CD4-positive, alpha-beta memory T cell (primary cell): ENCODE results near the gene GADD45A. TPM values are rescaled to one million over a fixed set of nuclear protein-coding genes. Genes with fewer than 3 reads are reported as not detected.

Experiments used
- CTCF ChIA-PET: fragments of 350-600 bp; sonication (Branson Sonifier 250); formaldehyde crosslinking; loops from one replicate; lab custom pipeline; 2021; ENCODE audit warnings: inconsistent platforms; ENCODE audit not compliant: partially characterized antibody; lab: Charles Lee
- POLR2A ChIA-PET: fragments of 350-600 bp; sonication (Branson Sonifier 250); formaldehyde crosslinking; loops from one replicate; lab custom pipeline; 2021; ENCODE audit not compliant: partially characterized antibody; lab: Charles Lee
- DNase-seq, 5 donors: peaks; one replicate each; pipeline versions ENCODE4 v3.0.0 to v3.0.0-alpha.2; 2020 to 2022; ENCODE audit warnings: mixed read lengths in 1 of 5
- H3K27ac ChIP-seq: one replicate; pipeline ENCODE4 v1.7.0; 2013; ENCODE audit warnings: low read depth, low read length
- H3K27me3 ChIP-seq: 2 replicates; pipeline ENCODE4 v1.7.0; 2013; ENCODE audit warnings: mild to moderate bottlenecking, low read length, moderate library complexity; ENCODE audit not compliant: insufficient read depth
- H3K36me3 ChIP-seq: 2 replicates; pipeline ENCODE4 v1.7.0; 2013; ENCODE audit warnings: mild to moderate bottlenecking, low read length, moderate library complexity; ENCODE audit not compliant: insufficient read depth
- H3K4me1 ChIP-seq: 2 replicates; pipeline ENCODE4 v1.7.0; 2013; ENCODE audit warnings: mild to moderate bottlenecking, low read length, moderate library complexity; ENCODE audit not compliant: insufficient read depth
- H3K4me3 ChIP-seq, 2 donors: one replicate each; pipeline ENCODE4 v1.7.0; 2013; ENCODE audit warnings: low read length in 2 of 2, mild to moderate bottlenecking in 1 of 2
- H3K9me3 ChIP-seq, 2 donors: one replicate each; pipeline ENCODE4 v1.7.0; 2013; ENCODE audit warnings: low read length in 2 of 2, control low read depth in 1 of 2; ENCODE audit not compliant: control insufficient read depth in 1 of 2
- H3K27ac Mint-ChIP-seq, 7 donors: one replicate each; pipeline ENCODE4 v1.8.0; 2020 to 2021; ENCODE audit warnings: mixed read lengths in 7 of 7, mild to moderate bottlenecking in 6 of 7, inconsistent platforms in 3 of 7, moderate library complexity in 3 of 7
- H3K27me3 Mint-ChIP-seq, 2 donors: one replicate each; pipeline ENCODE4 v1.8.0; 2020 to 2021; ENCODE audit warnings: mixed read lengths in 2 of 2
- H3K36me3 Mint-ChIP-seq, 2 donors: one replicate each; pipeline ENCODE4 v1.8.0; 2020 to 2021; ENCODE audit warnings: mixed read lengths in 2 of 2, inconsistent platforms in 1 of 2, mild to moderate bottlenecking in 1 of 2
- H3K4me1 Mint-ChIP-seq, 4 donors: one replicate each; pipeline ENCODE4 v1.8.0; 2020 to 2021; ENCODE audit warnings: mixed read lengths in 4 of 4, mild to moderate bottlenecking in 1 of 4
- H3K4me3 Mint-ChIP-seq, 8 donors: one replicate each; pipeline ENCODE4 v1.8.0; 2020 to 2021; ENCODE audit warnings: mixed read lengths in 8 of 8, mild to moderate bottlenecking in 7 of 8, moderate library complexity in 6 of 8, inconsistent platforms in 3 of 8
- H3K9me3 Mint-ChIP-seq, 8 donors: one replicate each; pipeline ENCODE4 v1.8.0; 2020 to 2021; ENCODE audit warnings: mixed read lengths in 8 of 8, mild to moderate bottlenecking in 5 of 8, inconsistent platforms in 3 of 8, moderate library complexity in 1 of 8
- intact Hi-C: fragments of 100-400 bp; cut with micrococcal nuclease; formaldehyde crosslinking; loops from one replicate; pipeline ENCODE4 v1.15.1; 2023
- polyA plus RNA-seq, 2 donors: library from polyadenylated mRNA; unstranded; fragments of 300-500 nt; fragmentation: Illumina TruSeq; gene quantifications; one replicate each; pipeline ENCODE4 v1.2.3, GENCODE V29; 2021
- total RNA-seq, 2 experiments: library from RNA; stranded (reverse); gene quantifications; one replicate each; pipeline ENCODE4 v1.2.3, GENCODE V29; 2021

The GADD45A gene
- total and polyA plus RNA-seq, 4 experiments from 2014 or later, result 6.4 to 26.8 (median 23.3) TPM

DNA sequence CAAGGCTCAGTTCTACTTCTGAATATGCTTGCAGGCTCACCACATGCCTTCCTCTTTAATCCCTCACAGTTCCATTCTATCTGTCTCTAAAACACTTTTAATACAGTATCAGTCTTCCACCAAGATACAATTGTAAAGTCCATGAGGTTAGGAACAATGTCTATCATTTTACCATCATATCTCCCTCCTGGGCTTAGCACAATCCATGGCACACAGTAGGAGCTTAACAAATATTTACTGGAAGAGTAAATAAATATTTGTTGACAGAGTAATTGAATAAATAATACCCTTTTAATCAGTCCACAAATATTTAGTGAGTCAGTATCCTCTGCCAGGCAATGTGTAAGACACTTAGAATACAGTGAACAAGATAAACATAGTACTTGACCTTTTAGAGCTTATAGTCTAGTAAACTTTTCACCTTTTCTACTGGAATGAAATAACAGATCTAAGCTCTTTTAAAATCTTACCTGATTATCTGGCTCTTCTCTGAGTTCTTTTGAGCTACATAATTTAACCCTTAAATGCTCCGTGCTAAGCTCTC lies 12.7 kb upstream of the GADD45A start:
- Mint-ChIP-seq H3K4me1 (peaks cover 12 to 23% (median 16%) of the 10 kb centered on the region in 4 donors), H3K9me3 (peaks cover 0 to 2% (median 0%) of the 10 kb centered on the region in 8 donors), H3K36me3 (no peaks in the 10 kb centered on the region), H3K27ac (no peak overlapping the region), H3K4me3 (no peak overlapping the region), H3K27me3 (peaks cover 6 to 13% of the 10 kb centered on the region in 2 donors)
- Histone ChIP-seq H3K27ac (no peak overlapping the region), H3K9me3 (no peaks in the 10 kb centered on the region), H3K36me3 (no peaks in the 10 kb centered on the region), H3K27me3 (no peaks in the 10 kb centered on the region), H3K4me1 (peaks cover 22% of the 10 kb centered on the region), H3K4me3 (no peak overlapping the region)
- DNase-seq, result no peak
- intact Hi-C loops, result no loop called here
- POLR2A ChIA-PET, result interaction anchor here (5.7 kb wide), 1 partner anchor 13 kb away, joined by 49 read pairs; the partner anchor contains the start of gene GADD45A
- CTCF ChIA-PET, result interaction anchor here (1.9 kb wide), 1 partner anchor 88 kb away, joined by 8 read pairs; no protein-coding TSS in a partner anchor

DNA sequence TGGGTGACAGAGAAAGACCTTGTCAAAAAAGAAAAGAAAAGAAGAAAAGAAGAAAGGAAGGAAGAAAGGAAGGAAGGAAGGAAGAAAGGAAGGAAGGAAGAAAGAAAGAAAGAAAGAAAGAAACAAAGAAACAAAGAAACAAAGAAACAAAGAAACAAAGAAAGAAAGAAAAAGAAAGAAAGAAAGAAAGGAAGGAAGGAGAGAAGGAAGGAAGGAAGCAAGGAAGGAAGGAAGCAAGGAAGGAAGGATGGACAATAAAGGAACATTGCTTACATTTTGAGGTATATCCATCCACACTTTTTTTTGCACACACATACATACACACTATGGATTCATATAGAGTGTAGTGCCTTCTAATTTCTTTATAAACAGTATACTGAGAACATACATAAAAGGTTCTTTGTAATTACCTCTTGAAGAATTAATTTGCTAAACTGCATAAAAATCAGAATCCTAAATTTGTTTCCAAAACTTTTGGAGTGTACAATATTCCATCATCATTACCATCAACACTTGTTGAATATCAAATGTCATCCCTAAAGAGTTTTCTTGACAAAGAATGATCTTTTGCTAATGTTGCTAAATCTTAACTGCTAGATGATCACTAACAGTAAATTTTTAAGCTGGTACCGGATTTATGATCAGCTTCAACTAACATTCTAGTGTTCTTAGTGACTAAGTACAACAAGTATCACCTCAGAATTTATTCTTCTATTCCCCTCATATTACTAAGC lies 11.4 kb upstream of the GADD45A start:
- H3K27me3 ChIP-seq, result no peaks in the 10 kb centered on the region
- H3K4me1 Mint-ChIP-seq, result peaks cover 12 to 23% (median 16%) of the 10 kb centered on the region in 4 donors
- H3K27ac Mint-ChIP-seq, result peak overlapping the region; percentile 20 to 92 (median 61)
- H3K27me3 Mint-ChIP-seq, result peaks cover 6 to 10% of the 10 kb centered on the region in 2 donors
- ChIA-PET POLR2A (interaction anchor here (5.7 kb wide), 1 partner anchor 12 kb away, joined by 49 read pairs; the partner anchor contains the start of gene GADD45A), CTCF (interaction anchor here (0.6 to 1.9 kb wide), 7 partner anchors 11 to 739 kb away, joined by 3 to 8 read pairs (median 4); partner anchors contain the start of gene GADD45A)
- H3K27ac ChIP-seq, result no peak overlapping the region
- DNase-seq, result no peak
- H3K4me3 Mint-ChIP-seq, result peak overlapping the region in 2 of 8 donors; percentile 29 to 36
- no peak overlapping the region for H3K4me3 ChIP-seq
- no peaks in the 10 kb centered on the region for H3K36me3 ChIP-seq
- no peaks in the 10 kb centered on the region for H3K9me3 ChIP-seq
- intact Hi-C loops, result loop anchor here (1.0 kb wide), 1 partner anchor 12 kb away; the partner anchor contains the start of gene GADD45A
- no peaks in the 10 kb centered on the region for H3K36me3 Mint-ChIP-seq
- peaks cover 22% of the 10 kb centered on the region for H3K4me1 ChIP-seq
- H3K9me3 Mint-ChIP-seq, result no peaks in the 10 kb centered on the region

DNA sequence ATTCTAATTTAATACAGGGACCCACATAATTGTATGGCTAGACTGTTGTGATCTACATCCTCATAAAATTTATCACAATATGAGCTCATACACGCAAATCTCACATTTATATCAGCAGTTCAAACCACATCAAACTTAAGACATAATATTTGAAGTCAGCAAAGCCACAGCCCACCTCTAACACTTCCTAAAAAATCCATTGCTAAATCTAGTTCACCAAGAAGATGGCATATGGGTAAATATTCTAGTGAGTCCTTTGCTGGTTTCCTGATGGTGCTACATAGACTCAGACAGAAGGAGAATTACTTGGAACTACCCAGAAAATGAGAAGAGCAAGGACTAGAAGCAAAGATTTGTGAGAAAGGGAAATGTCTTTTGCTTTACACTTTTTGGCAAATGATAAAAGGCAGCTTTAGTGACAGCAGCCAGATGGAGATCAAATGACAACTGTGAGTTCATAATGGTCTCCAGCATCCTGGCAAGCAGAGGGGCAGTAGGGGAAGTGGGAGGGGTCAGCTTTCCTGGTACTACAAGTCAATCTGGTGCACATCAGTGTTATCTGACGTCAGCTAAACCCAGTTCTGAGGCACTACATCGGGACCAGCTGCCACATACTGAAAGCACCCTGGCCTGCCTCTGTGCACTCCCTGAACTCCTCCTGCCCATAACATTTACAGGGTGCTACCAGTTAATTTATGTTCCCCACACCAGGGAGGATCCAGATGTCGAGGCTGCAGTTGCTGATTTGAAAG lies 10.6 kb upstream of the GADD45A start:
- no peaks in the 10 kb centered on the region for H3K9me3 Mint-ChIP-seq
- H3K4me1 Mint-ChIP-seq, result peaks cover 12 to 23% (median 16%) of the 10 kb centered on the region in 4 donors
- Histone ChIP-seq H3K4me1 (peaks cover 22% of the 10 kb centered on the region), H3K27ac (peak overlapping the region; percentile 4), H3K9me3 (no peaks in the 10 kb centered on the region), H3K36me3 (no peaks in the 10 kb centered on the region), H3K27me3 (no peaks in the 10 kb centered on the region), H3K4me3 (no peak overlapping the region)
- H3K36me3 Mint-ChIP-seq, result no peaks in the 10 kb centered on the region
- peak overlapping the region in 7 of 8 donors; percentile 14 to 55 (median 36) for H3K4me3 Mint-ChIP-seq
- ChIA-PET CTCF (interaction anchor here (0.6 to 1.6 kb wide), 7 partner anchors 10 to 740 kb away, joined by 3 to 8 read pairs (median 3); partner anchors contain the start of gene GADD45A), POLR2A (interaction anchor here (0.9 to 5.7 kb wide), 3 partner anchors 11 to 244 kb away, joined by 3 to 49 read pairs (median 5); partner anchors contain the start of genes GADD45A and SERBP1)
- H3K27me3 Mint-ChIP-seq, result peaks cover 6% of the 10 kb centered on the region in 2 donors
- intact Hi-C loops, result loop anchor here (1.0 kb wide), 1 partner anchor 11 kb away; the partner anchor contains the start of gene GADD45A
- peak; percentile 55 to 82 (median 69) for DNase-seq
- peak overlapping the region; percentile 20 to 92 (median 61) for H3K27ac Mint-ChIP-seq

DNA sequence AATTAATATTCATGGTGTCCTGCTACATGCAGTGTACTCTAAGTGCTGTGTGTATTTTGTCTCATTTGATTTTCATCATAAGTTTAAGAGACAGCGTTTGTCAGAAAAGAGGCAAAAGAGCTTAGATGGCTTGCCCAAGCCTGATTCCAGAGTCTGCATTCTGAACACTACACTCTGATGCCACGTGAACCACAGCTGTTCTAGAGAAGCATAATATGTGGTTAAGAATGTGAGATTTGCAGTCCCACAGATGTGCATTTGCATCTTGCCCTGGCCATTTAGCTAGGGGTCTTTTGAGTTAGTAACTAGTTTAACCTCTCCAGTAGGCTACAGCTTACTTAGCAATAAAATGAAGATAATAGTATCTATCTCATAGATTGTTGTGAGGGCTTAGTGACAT lies 9.2 kb upstream of the GADD45A start:
- peaks cover 4 to 6% of the 10 kb centered on the region in 2 donors for H3K27me3 Mint-ChIP-seq
- no peaks in the 10 kb centered on the region for H3K36me3 ChIP-seq
- intact Hi-C loops, result no loop called here
- H3K27me3 ChIP-seq, result no peaks in the 10 kb centered on the region
- H3K27ac ChIP-seq, result no peak overlapping the region
- peaks cover 12 to 23% (median 16%) of the 10 kb centered on the region in 4 donors for H3K4me1 Mint-ChIP-seq
- no peak overlapping the region for H3K4me3 Mint-ChIP-seq
- CTCF ChIA-PET, result interaction anchor here (0.8 kb wide), 1 partner anchor 12 kb away, joined by 3 read pairs; no protein-coding TSS in a partner anchor
- no peaks in the 10 kb centered on the region for H3K36me3 Mint-ChIP-seq
- peaks cover 22% of the 10 kb centered on the region for H3K4me1 ChIP-seq
- POLR2A ChIA-PET, result interaction anchor here (5.7 kb wide), 1 partner anchor 10 kb away, joined by 49 read pairs; the partner anchor contains the start of gene GADD45A
- H3K9me3 Mint-ChIP-seq, result no peaks in the 10 kb centered on the region
- no peak overlapping the region for H3K27ac Mint-ChIP-seq
- no peaks in the 10 kb centered on the region for H3K9me3 ChIP-seq
- DNase-seq, result no peak
- H3K4me3 ChIP-seq, result no peak overlapping the region

DNA sequence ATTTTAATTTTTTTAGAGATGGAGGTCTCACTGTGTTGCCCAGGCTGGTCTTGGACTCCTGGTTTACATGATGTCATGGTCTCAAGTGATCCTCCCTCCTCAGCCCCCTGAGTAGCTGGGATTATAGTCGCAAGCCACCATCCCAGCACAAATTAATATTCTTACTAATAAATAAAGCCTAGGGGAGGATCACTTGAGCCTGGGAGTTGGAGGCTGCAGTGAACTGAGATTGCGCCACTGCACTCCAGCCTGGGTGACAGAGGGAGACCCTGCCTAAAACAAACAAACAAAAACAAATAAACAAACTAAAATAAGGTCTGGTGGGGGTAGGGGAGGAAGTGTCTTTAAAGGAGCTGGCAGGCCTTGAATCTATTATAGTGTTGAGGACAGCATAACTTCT lies 8.7 kb upstream of the GADD45A start:
- POLR2A ChIA-PET, result interaction anchor here (5.7 kb wide), 1 partner anchor 9 kb away, joined by 49 read pairs; the partner anchor contains the start of gene GADD45A
- intact Hi-C loops, result no loop called here

DNA sequence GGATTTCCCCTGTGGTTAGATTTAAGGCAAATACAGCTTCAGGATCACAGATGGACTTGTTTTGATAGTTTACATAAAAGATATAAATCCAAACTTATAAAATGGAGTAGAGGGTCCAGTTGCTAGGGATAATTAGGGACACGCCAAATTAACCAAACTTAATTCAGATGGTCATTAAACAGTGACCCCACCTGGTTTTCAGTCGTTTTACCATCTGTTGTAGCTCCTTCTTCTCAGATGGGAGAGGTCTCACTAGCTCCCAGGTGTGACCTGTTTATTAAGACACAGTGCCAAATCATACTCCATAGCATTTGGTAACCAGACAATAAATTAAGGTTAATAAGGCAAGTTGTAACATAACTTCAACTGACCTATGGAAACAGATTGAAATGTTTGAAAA lies 8.1 kb upstream of the GADD45A start:
- H3K36me3 ChIP-seq, result no peaks in the 10 kb centered on the region
- no peaks in the 10 kb centered on the region for H3K27me3 ChIP-seq
- Mint-ChIP-seq H3K27me3 (peaks cover 0 to 2% of the 10 kb centered on the region in 2 donors), H3K36me3 (no peaks in the 10 kb centered on the region), H3K27ac (no peak overlapping the region), H3K4me3 (no peak overlapping the region), H3K4me1 (peaks cover 12 to 23% (median 16%) of the 10 kb centered on the region in 4 donors), H3K9me3 (no peaks in the 10 kb centered on the region)
- no peak overlapping the region for H3K27ac ChIP-seq
- no peak for DNase-seq
- peaks cover 22% of the 10 kb centered on the region for H3K4me1 ChIP-seq
- intact Hi-C loops, result no loop called here
- H3K4me3 ChIP-seq, result no peak overlapping the region
- ChIA-PET POLR2A (interaction anchor here (5.7 kb wide), 1 partner anchor 8 kb away, joined by 49 read pairs; the partner anchor contains the start of gene GADD45A), CTCF (no interaction called here)
- no peaks in the 10 kb centered on the region for H3K9me3 ChIP-seq

More for the DNA sequence above, 8.7 kb upstream of the GADD45A start:
- Histone ChIP-seq H3K27ac (no peak overlapping the region), H3K9me3 (no peaks in the 10 kb centered on the region), H3K4me3 (no peak overlapping the region), H3K36me3 (no peaks in the 10 kb centered on the region), H3K27me3 (no peaks in the 10 kb centered on the region), H3K4me1 (peaks cover 22% of the 10 kb centered on the region)
- H3K27ac Mint-ChIP-seq, result no peak overlapping the region
- no peak overlapping the region for H3K4me3 Mint-ChIP-seq
- H3K4me1 Mint-ChIP-seq, result peaks cover 12 to 23% (median 16%) of the 10 kb centered on the region in 4 donors
- CTCF ChIA-PET, result interaction anchor here (0.8 kb wide), 1 partner anchor 13 kb away, joined by 3 read pairs; no protein-coding TSS in a partner anchor
- no peak for DNase-seq
- no peaks in the 10 kb centered on the region for H3K36me3 Mint-ChIP-seq
- H3K27me3 Mint-ChIP-seq, result peaks cover 1 to 4% of the 10 kb centered on the region in 2 donors
- no peaks in the 10 kb centered on the region for H3K9me3 Mint-ChIP-seq
